C4-2B (cell line): ENCODE results near the gene COP1.

Experiments
- CTCF ChIP-seq: fragments of 450-650 bp; conservative IDR thresholded peaks from 2 replicates; pipeline ENCODE4 v1.5.1; 2017; ENCODE audit warnings: mild to moderate bottlenecking
- ZFX ChIP-seq: fragments of 450-650 bp; IDR thresholded peaks from 2 replicates; pipeline ENCODE4 v1.6.1; 2017

- TF ChIP-seq CTCF (no peak), ZFX (no peak)
These were observed 228.6 kb downstream of the COP1 start for GRCh38 chr1:175978476-175978875.
